HG03039 (cell line): ENCODE measurements around the gene PITX1.

Experiments used
- ATAC-seq: cut with Tn5 transposase; IDR thresholded peaks from one replicate; pipeline ENCODE4 v1.9.1; 2021; ENCODE audit warnings: mild to moderate bottlenecking, moderate library complexity; ENCODE audit not compliant: unreplicated experiment

Gene PITX1

GRCh38 chr5:135042595-135042994, 8.6 kb upstream of the PITX1 start:
- ATAC-seq = no peak

GRCh38 chr5:135041726-135042125, 7.7 kb upstream of the PITX1 start:
- no peak for ATAC-seq

- no peak for ATAC-seq
Observed at GRCh38 chr5:135041145-135041587, 7.1 kb upstream of the PITX1 start.

GRCh38 chr5:135040333-135041144, 6.5 kb upstream of the PITX1 start:
- ATAC-seq = no peak

- ATAC-seq = no peak
Observed at GRCh38 chr5:135040034-135040332, 6.0 kb upstream of the PITX1 start.

GRCh38 chr5:135039271-135040033, 5.4 kb upstream of the PITX1 start:
- no peak for ATAC-seq

- no peak for ATAC-seq
Observed at GRCh38 chr5:135038813-135039270, 4.8 kb upstream of the PITX1 start.

GRCh38 chr5:135038205-135038812, 4.3 kb upstream of the PITX1 start:
- ATAC-seq = no peak

- no peak for ATAC-seq
Observed at GRCh38 chr5:135037519-135038204, 3.6 kb upstream of the PITX1 start.

- no peak for ATAC-seq
Observed at GRCh38 chr5:135036405-135036804, 2.4 kb upstream of the PITX1 start.

- ATAC-seq = no peak
Observed at GRCh38 chr5:135035678-135036030, 1.6 kb upstream of the PITX1 start.

GRCh38 chr5:135034963-135035677, 1.1 kb upstream of the PITX1 start:
- ATAC-seq = no peak

- ATAC-seq = no peak
Observed at GRCh38 chr5:135034236-135034962, 371 bp upstream of the PITX1 start.

GRCh38 chr5:135032999-135033861, 798 bp downstream of the PITX1 start:
- ATAC-seq = no peak

GRCh38 chr5:135032695-135032998, 1.4 kb downstream of the PITX1 start:
- no peak for ATAC-seq

GRCh38 chr5:135031813-135032694, 2.0 kb downstream of the PITX1 start:
- ATAC-seq = no peak

GRCh38 chr5:135030956-135031812, 2.8 kb downstream of the PITX1 start:
- no peak for ATAC-seq
